Keratinocyte (primary cell): Measurements from ENCODE around the gene PARD6B.

ENCODE experiments used
- CTCF ChIP-seq, 3 experiments: IDR thresholded peaks in 1 of 3; conservative IDR thresholded peaks in 1 of 3; optimal IDR thresholded peaks in 1 of 3; 2 replicates in 2 of 3; 3 replicates in 1 of 3; pipeline versions ENCODE3 to v1.5.1; 2011; ENCODE audit warnings: low read length in 3 of 3, mild to moderate bottlenecking in 3 of 3, moderate library complexity in 2 of 3, control low read depth in 1 of 3, inconsistent platforms in 1 of 3; ENCODE audit not compliant: insufficient read depth in 2 of 3; ENCODE audit errors: extremely low read depth in 1 of 3
- EZH2 ChIP-seq: IDR thresholded peaks from one replicate; pipeline ENCODE4 v1.6.1; 2012; ENCODE audit warnings: inconsistent platforms, mild to moderate bottlenecking, low read length, moderate library complexity

- TF ChIP-seq CTCF (optimal IDR thresholded peaks at IDR 0.05 in 1 of 3, IDR thresholded peaks at IDR 0.05 in 1 of 3, conservative IDR thresholded peaks at IDR 0.05 in 1 of 3; ENCODE audit: extremely low read depth in 1 of 3, insufficient read depth in 2 of 3, low read length in 3 of 3) (no peak), EZH2 (no peak)
Observed at GRCh38 chr20:50694379-50695134, 36.8 kb upstream of the PARD6B start.
